H9 (cell line): ENCODE measurements around the gene RALGPS2. TPM values are rescaled to one million over a fixed set of nuclear protein-coding genes. Genes with fewer than 3 reads are reported as not detected.

Experiments
- DNase-seq: peaks from one replicate; pipeline ENCODE4 v3.0.0-alpha.2; 2017
- H2AFZ ChIP-seq: one replicate; pipeline ENCODE4 v1.6.1; 2013; ENCODE audit warnings: mild to moderate bottlenecking, low read length, control low read depth, moderate library complexity
- H2AK5ac ChIP-seq: 2 replicates; pipeline ENCODE4 v1.6.1; 2013; ENCODE audit warnings: low read length, control low read depth, mixed read lengths; ENCODE audit not compliant: insufficient read length
- H2BK120ac ChIP-seq: one replicate; pipeline ENCODE4 v1.6.1; 2013; ENCODE audit warnings: low read depth, mild to moderate bottlenecking, low read length, control low read depth, inconsistent platforms; ENCODE audit not compliant: poor library complexity, severe bottlenecking
- H2BK12ac ChIP-seq: 2 replicates; pipeline ENCODE4 v1.6.1; 2013; ENCODE audit warnings: low read length, control low read depth, mixed read lengths, low read depth; ENCODE audit not compliant: insufficient read length
- H2BK15ac ChIP-seq: 2 replicates; pipeline ENCODE4 v1.6.1; 2013; ENCODE audit warnings: low read depth, low read length, control low read depth
- H2BK20ac ChIP-seq: one replicate; pipeline ENCODE4 v1.6.1; 2013; ENCODE audit warnings: low read depth, mild to moderate bottlenecking, low read length, control low read depth, inconsistent platforms; ENCODE audit not compliant: poor library complexity, severe bottlenecking
- H2BK5ac ChIP-seq: 2 replicates; pipeline ENCODE4 v1.6.1; 2013; ENCODE audit warnings: low read length, control low read depth, mixed read lengths; ENCODE audit not compliant: insufficient read length
- H3K14ac ChIP-seq: 2 replicates; pipeline ENCODE4 v1.6.1; 2013; ENCODE audit warnings: low read length, control low read depth; ENCODE audit not compliant: insufficient read depth
- H3K18ac ChIP-seq: 2 replicates; pipeline ENCODE4 v1.6.1; 2013; ENCODE audit warnings: low read depth, mild to moderate bottlenecking, mixed read lengths, low read length, control low read depth; ENCODE audit not compliant: insufficient read length
- H3K23ac ChIP-seq: 2 replicates; pipeline ENCODE4 v1.6.1; 2013; ENCODE audit warnings: low read length, control low read depth, mixed read lengths, low read depth; ENCODE audit not compliant: insufficient read length
- H3K23me2 ChIP-seq: 2 replicates; pipeline ENCODE4 v1.6.1; 2013; ENCODE audit warnings: low read depth, mild to moderate bottlenecking, mixed read lengths, low read length, control low read depth; ENCODE audit not compliant: insufficient read length, poor library complexity, severe bottlenecking
- H3K27ac ChIP-seq: 2 replicates; pipeline ENCODE4 v1.5.1; 2013; ENCODE audit warnings: low read length, control low read depth, mixed read lengths, low read depth; ENCODE audit not compliant: insufficient read length
- H3K27me3 ChIP-seq: 2 replicates; pipeline ENCODE4 v1.6.1; 2013; ENCODE audit warnings: low read length, control low read depth, inconsistent platforms; ENCODE audit not compliant: insufficient read depth
- H3K4ac ChIP-seq: 2 replicates; pipeline ENCODE4 v1.6.1; 2013; ENCODE audit warnings: low read depth, mild to moderate bottlenecking, control low read depth, inconsistent platforms, low read length, moderate library complexity
- H3K4me1 ChIP-seq: 2 replicates; pipeline ENCODE4 v1.6.1; 2013; ENCODE audit warnings: low read length, control low read depth, inconsistent platforms; ENCODE audit not compliant: insufficient read depth
- H3K4me2 ChIP-seq: 2 replicates; pipeline ENCODE4 v1.6.1; 2013; ENCODE audit warnings: low read length, control low read depth, mixed read lengths; ENCODE audit not compliant: insufficient read length, insufficient read depth
- H3K56ac ChIP-seq: 2 replicates; pipeline ENCODE4 v1.6.1; 2013; ENCODE audit warnings: low read depth, mild to moderate bottlenecking, mixed read lengths, low read length, control low read depth; ENCODE audit not compliant: insufficient read length
- H3K79me1 ChIP-seq: 2 replicates; pipeline ENCODE4 v1.6.1; 2013; ENCODE audit warnings: low read depth, mild to moderate bottlenecking, moderate library complexity, low read length, control low read depth, inconsistent platforms; ENCODE audit not compliant: insufficient read depth, poor library complexity, severe bottlenecking
- H3K79me2 ChIP-seq: 2 replicates; pipeline ENCODE4 v1.6.1; 2013; ENCODE audit warnings: low read length, control low read depth, inconsistent platforms; ENCODE audit not compliant: insufficient read depth
- H3K9ac ChIP-seq: 2 replicates; pipeline ENCODE4 v1.6.1; 2013; ENCODE audit warnings: low read length, control low read depth, mixed read lengths; ENCODE audit not compliant: insufficient read length; ENCODE audit errors: extremely low read depth
- H3K9me3 ChIP-seq: one replicate; pipeline ENCODE4 v1.6.1; 2013; ENCODE audit warnings: low read depth, low read length, inconsistent platforms; ENCODE audit not compliant: control insufficient read depth
- H3T11ph ChIP-seq: one replicate; pipeline ENCODE4 v1.6.1; 2013; ENCODE audit warnings: mild to moderate bottlenecking, low read length, control low read depth, inconsistent platforms
- H4K20me1 ChIP-seq: one replicate; pipeline ENCODE4 v1.6.1; 2013; ENCODE audit not compliant: control insufficient read depth, insufficient read length, insufficient read depth
- H4K5ac ChIP-seq: 2 replicates; pipeline ENCODE4 v1.6.1; 2013; ENCODE audit warnings: low read depth, mild to moderate bottlenecking, mixed read lengths, low read length, control low read depth; ENCODE audit not compliant: insufficient read length
- H4K8ac ChIP-seq: replicated peaks from 2 replicates; pipeline ENCODE4 v1.6.1; 2013; ENCODE audit warnings: low read length, control low read depth, mixed read lengths, low read depth; ENCODE audit not compliant: insufficient read length
- H4K91ac ChIP-seq: 2 replicates; pipeline ENCODE4 v1.6.1; 2013; ENCODE audit warnings: low read depth, mild to moderate bottlenecking, moderate library complexity, mixed read lengths, low read length, control low read depth; ENCODE audit not compliant: insufficient read length
- H3K27ac Mint-ChIP-seq, 3 experiments: 2 replicates in 2 of 3; 3 replicates in 1 of 3; pipeline ENCODE4 v1.8.0; 2020 to 2021; ENCODE audit warnings: mixed read lengths in 3 of 3, mild to moderate bottlenecking in 1 of 3, moderate library complexity in 1 of 3
- H3K27me3 Mint-ChIP-seq: 2 replicates; pipeline ENCODE4 v1.8.0; 2021; ENCODE audit warnings: low read depth, mild to moderate bottlenecking, moderate library complexity, mixed read lengths
- H3K36me3 Mint-ChIP-seq, 3 experiments: 2 replicates in 2 of 3; 3 replicates in 1 of 3; pipeline ENCODE4 v1.8.0; 2020 to 2021; ENCODE audit warnings: low read depth in 3 of 3, mixed read lengths in 3 of 3; ENCODE audit not compliant: insufficient read depth in 1 of 3
- H3K4me1 Mint-ChIP-seq, 2 experiments: 2 replicates each; pipeline ENCODE4 v1.8.0; 2020; ENCODE audit warnings: mixed read lengths in 2 of 2
- H3K4me3 Mint-ChIP-seq, 2 experiments: 2 replicates in 1 of 2; 3 replicates in 1 of 2; pipeline ENCODE4 v1.8.0; 2020 to 2021; ENCODE audit warnings: mild to moderate bottlenecking in 2 of 2, mixed read lengths in 2 of 2, moderate library complexity in 1 of 2
- H3K9me3 Mint-ChIP-seq, 2 experiments: 2 replicates in 1 of 2; 3 replicates in 1 of 2; pipeline ENCODE4 v1.8.0; 2020; ENCODE audit warnings: mild to moderate bottlenecking in 2 of 2, mixed read lengths in 2 of 2, moderate library complexity in 1 of 2
- CTCF ChIP-seq: fragments of 200-600 bp; sonication (generic); conservative IDR thresholded peaks from 3 replicates; pipeline ENCODE4 v1.8.0; 2021; ENCODE audit warnings: antibody characterized with exemption, mild to moderate bottlenecking
- WGBS: extraction: QIAGEN DNeasy Blood & Tissue Kit; methylation state at CpG from one replicate; pipeline ENCODE4 v1.1.7; 2013; ENCODE audit warnings: missing lambda C conversion rate, low lambda C conversion rate, mixed read lengths; ENCODE audit not compliant: insufficient read length; ENCODE audit errors: extremely low coverage; 5-methylcytosine and 5-hydroxymethylcytosine counted together
- total RNA-seq: library from RNA; stranded (reverse); gene quantifications from 2 replicates; pipeline ENCODE4 v1.2.1, GENCODE V29; 2021

Gene RALGPS2
- total RNA-seq, 1 experiment from 2014 or later = 32.6 TPM

GRCh38 chr1:178792394-178792793 is 67.3 kb downstream of the RALGPS2 start:
- H2BK120ac ChIP-seq = no peak overlapping the region
- Mint-ChIP-seq H3K4me1 (no peaks in the 10 kb centered on the region), H3K9me3 (no peaks in the 10 kb centered on the region), H3K27me3 (no peaks in the 10 kb centered on the region), H3K27ac (no peak overlapping the region), H3K4me3 (no peak overlapping the region), H3K36me3 (peaks cover 0 to 10% (median 7%) of the 10 kb centered on the region in 3 experiments; a peak in 4 of 7 replicates)
- no peak overlapping the region for H4K91ac ChIP-seq
- H4K5ac ChIP-seq = no peak overlapping the region
- H3K79me1 ChIP-seq = no peaks in the 10 kb centered on the region
- H3K4me1 ChIP-seq = no peaks in the 10 kb centered on the region
- no CpG with 5 or more reads among the region's 3 CpGs for WGBS
- no peaks in the 10 kb centered on the region for H3K9me3 ChIP-seq
- TF ChIP-seq CTCF = no peak
- H3K79me2 ChIP-seq = no peaks in the 10 kb centered on the region
- no peak overlapping the region for H2BK5ac ChIP-seq
- DNase-seq = no peak
- no peak overlapping the region for H2BK20ac ChIP-seq
- no peak overlapping the region for H3K18ac ChIP-seq
- no peak overlapping the region for H3K4ac ChIP-seq
- no peak overlapping the region for H3K14ac ChIP-seq
- H3K27ac ChIP-seq = no peak overlapping the region
- H4K20me1 ChIP-seq = no peaks in the 10 kb centered on the region
- H2BK15ac ChIP-seq = no peak overlapping the region
- no peak overlapping the region for H3K23ac ChIP-seq
- no peaks in the 10 kb centered on the region for H3K27me3 ChIP-seq
- H2AK5ac ChIP-seq = no peak overlapping the region
- H2BK12ac ChIP-seq = no peak overlapping the region
- no peak overlapping the region for H3K9ac ChIP-seq
- no peak overlapping the region for H3K4me2 ChIP-seq
- H3K23me2 ChIP-seq = no peaks in the 10 kb centered on the region
- no peak overlapping the region for H3T11ph ChIP-seq
- no peak overlapping the region for H3K56ac ChIP-seq
- H4K8ac ChIP-seq = no peak overlapping the region
- H2AFZ ChIP-seq = no peak overlapping the region
